Measurements from ENCODE around the gene ADGRB3.

DNA sequence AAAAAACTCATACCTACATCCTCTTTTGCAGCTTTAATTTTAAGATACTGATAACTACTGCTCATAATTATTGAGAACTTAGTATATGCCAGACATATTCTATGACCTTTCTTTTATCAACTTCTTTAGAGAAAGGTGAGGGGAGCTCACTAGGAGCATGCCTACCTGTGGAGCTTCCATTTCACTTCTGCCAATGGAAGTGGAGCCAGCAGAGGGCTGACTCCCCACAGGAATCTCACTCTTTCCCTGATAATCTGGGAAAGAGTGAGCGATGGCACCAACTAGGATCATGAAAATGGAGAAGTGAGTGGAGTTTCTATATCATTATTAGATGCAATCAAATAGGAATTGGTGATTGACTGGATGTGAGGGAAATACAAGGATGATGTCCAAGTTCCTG, 676.8 kb downstream of the ADGRB3 start:
- no peak for TF ChIP-seq EZH2 (IDR thresholded peaks at IDR 0.05; ENCODE audit: low read length, unreplicated experiment)
- TF ChIP-seq, protein P1, sequence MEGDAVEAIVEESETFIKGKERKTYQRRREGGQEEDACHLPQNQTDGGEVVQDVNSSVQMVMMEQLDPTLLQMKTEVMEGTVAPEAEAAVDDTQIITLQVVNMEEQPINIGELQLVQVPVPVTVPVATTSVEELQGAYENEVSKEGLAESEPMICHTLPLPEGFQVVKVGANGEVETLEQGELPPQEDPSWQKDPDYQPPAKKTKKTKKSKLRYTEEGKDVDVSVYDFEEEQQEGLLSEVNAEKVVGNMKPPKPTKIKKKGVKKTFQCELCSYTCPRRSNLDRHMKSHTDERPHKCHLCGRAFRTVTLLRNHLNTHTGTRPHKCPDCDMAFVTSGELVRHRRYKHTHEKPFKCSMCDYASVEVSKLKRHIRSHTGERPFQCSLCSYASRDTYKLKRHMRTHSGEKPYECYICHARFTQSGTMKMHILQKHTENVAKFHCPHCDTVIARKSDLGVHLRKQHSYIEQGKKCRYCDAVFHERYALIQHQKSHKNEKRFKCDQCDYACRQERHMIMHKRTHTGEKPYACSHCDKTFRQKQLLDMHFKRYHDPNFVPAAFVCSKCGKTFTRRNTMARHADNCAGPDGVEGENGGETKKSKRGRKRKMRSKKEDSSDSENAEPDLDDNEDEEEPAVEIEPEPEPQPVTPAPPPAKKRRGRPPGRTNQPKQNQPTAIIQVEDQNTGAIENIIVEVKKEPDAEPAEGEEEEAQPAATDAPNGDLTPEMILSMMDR (conservative IDR thresholded peaks at IDR 0.05; ENCODE audit: low read depth, low read length), result no peak
